CD4-positive, alpha-beta T cell (primary cell): ENCODE results near the gene GABRP. TPM values are rescaled to one million over a fixed set of nuclear protein-coding genes. Genes with fewer than 3 reads are reported as not detected.

Source experiments
- ATAC-seq: fragments of 200-7000 bp; cut with Tn5 transposase; one replicate; pipeline ENCODE4 v1.10.0; 2022; ENCODE audit warnings: mild to moderate bottlenecking; ENCODE audit not compliant: poor library complexity
- CTCF ChIA-PET: fragments of 350-600 bp; sonication (Branson Sonifier 250); formaldehyde crosslinking; loops from one replicate; lab custom pipeline; 2021; ENCODE audit warnings: antibody characterized with exemption, inconsistent platforms; lab: Charles Lee
- POLR2A ChIA-PET: fragments of 350-600 bp; sonication (Branson Sonifier 250); formaldehyde crosslinking; loops from one replicate; lab custom pipeline; 2021; ENCODE audit warnings: antibody characterized with exemption, inconsistent platforms; lab: Charles Lee
- DNase-seq, 14 experiments: peaks; one replicate each; pipeline ENCODE4 v3.0.0-alpha.2; 2013 to 2020; ENCODE audit warnings: mixed read lengths in 2 of 14
- H3K27ac ChIP-seq, 2 donors: one replicate each; pipeline versions ENCODE4 v1.5.1 to v1.7.0; 2013; ENCODE audit warnings: low read length in 2 of 2, low read depth in 1 of 2, mild to moderate bottlenecking in 1 of 2
- H3K27me3 ChIP-seq, 2 experiments: 1 replicate in 1 of 2; 2 replicates in 1 of 2; pipeline versions ENCODE4 v1.6.1 to v1.7.0; 2013; ENCODE audit warnings: low read length in 2 of 2, control low read depth in 1 of 2, mild to moderate bottlenecking in 1 of 2, moderate library complexity in 1 of 2; ENCODE audit not compliant: insufficient read depth in 2 of 2, control insufficient read depth in 1 of 2
- H3K36me3 ChIP-seq: one replicate; pipeline ENCODE4 v1.6.1; 2013; ENCODE audit warnings: low read length, control low read depth; ENCODE audit not compliant: insufficient read depth
- H3K4me1 ChIP-seq: one replicate; pipeline ENCODE4 v1.6.1; 2013; ENCODE audit warnings: low read length, control low read depth; ENCODE audit not compliant: insufficient read depth
- H3K4me3 ChIP-seq: one replicate; pipeline ENCODE4 v1.5.1; 2013; ENCODE audit warnings: mild to moderate bottlenecking, low read length, moderate library complexity
- H3K9me3 ChIP-seq, 2 experiments: 1 replicate in 1 of 2; 2 replicates in 1 of 2; pipeline versions ENCODE4 v1.6.1 to v1.7.0; 2013; ENCODE audit warnings: low read length in 2 of 2, mild to moderate bottlenecking in 2 of 2, control low read depth in 1 of 2, moderate library complexity in 1 of 2; ENCODE audit not compliant: control insufficient read depth in 1 of 2, insufficient read depth in 1 of 2
- H3K27ac Mint-ChIP-seq: one replicate; pipeline ENCODE4 v1.8.0; 2020; ENCODE audit warnings: mixed read lengths
- H3K27me3 Mint-ChIP-seq: one replicate; pipeline ENCODE4 v1.8.0; 2021; ENCODE audit warnings: mixed read lengths
- H3K36me3 Mint-ChIP-seq: one replicate; pipeline ENCODE4 v1.8.0; 2021; ENCODE audit warnings: low read depth, mixed read lengths
- H3K4me1 Mint-ChIP-seq: one replicate; pipeline ENCODE4 v1.8.0; 2021; ENCODE audit warnings: low read depth, mixed read lengths
- H3K4me3 Mint-ChIP-seq: one replicate; pipeline ENCODE4 v1.8.0; 2020; ENCODE audit warnings: mild to moderate bottlenecking, mixed read lengths
- H3K9me3 Mint-ChIP-seq: one replicate; pipeline ENCODE4 v1.8.0; 2020; ENCODE audit warnings: mixed read lengths
- CTCF ChIP-seq: fragments of 200-600 bp; IDR thresholded peaks from one replicate; pipeline ENCODE4 v1.8.0; 2022; ENCODE audit warnings: antibody characterized with exemption, mild to moderate bottlenecking
- intact Hi-C, 2 experiments: fragments of 100-400 bp; cut with DNase I in 1 of 2; cut with micrococcal nuclease in 1 of 2; formaldehyde crosslinking; loops; one replicate each; pipeline versions ENCODE4 v1.15.1 to v1.9.0; 2023 to 2025; cut with DNase I, micrococcal nuclease
- total RNA-seq, 174 experiments: library from RNA in 2 of 174; stranded (reverse) in 2 of 174; gene quantifications; one replicate each; pipeline ENCODE4 v1.2.3 and lab custom pipeline; 2021 to 2026

GABRP gene
- total RNA-seq, 2 experiments from 2014 or later, result not detected

GRCh38 chr5:170750791-170751190 is 32.7 kb upstream of the GABRP start:
- no peaks in the 10 kb centered on the region for H3K36me3 ChIP-seq
- no peaks in the 10 kb centered on the region for H3K9me3 Mint-ChIP-seq
- H3K4me1 Mint-ChIP-seq, result no peaks in the 10 kb centered on the region
- no peaks in the 10 kb centered on the region for H3K4me1 ChIP-seq
- peaks cover 4 to 5% of the 10 kb centered on the region in 2 experiments for H3K27me3 ChIP-seq
- peaks cover 0 to 4% of the 10 kb centered on the region in 2 experiments for H3K9me3 ChIP-seq
- CTCF ChIA-PET, result no interaction called here
- no peak for ATAC-seq
- peaks cover 60% of the 10 kb centered on the region for H3K27me3 Mint-ChIP-seq
- H3K27ac ChIP-seq, result no peak overlapping the region
- no peak for TF ChIP-seq CTCF
- DNase-seq, result no peak
- no peak overlapping the region for H3K27ac Mint-ChIP-seq
- intact Hi-C loops, result no loop called here
- no peak overlapping the region for H3K4me3 Mint-ChIP-seq
- POLR2A ChIA-PET, result no interaction called here
- H3K36me3 Mint-ChIP-seq, result no peaks in the 10 kb centered on the region
- H3K4me3 ChIP-seq, result no peak overlapping the region

GRCh38 chr5:170751631-170752030 is 31.9 kb upstream of the GABRP start:
- Histone ChIP-seq H3K27ac (no peak overlapping the region), H3K27me3 (peaks cover under 1 to 2% of the 10 kb centered on the region in 2 experiments), H3K36me3 (no peaks in the 10 kb centered on the region), H3K9me3 (peaks cover 0 to 4% of the 10 kb centered on the region in 2 experiments), H3K4me1 (no peaks in the 10 kb centered on the region), H3K4me3 (no peak overlapping the region)
- no peaks in the 10 kb centered on the region for H3K9me3 Mint-ChIP-seq
- intact Hi-C loops, result no loop called here
- POLR2A ChIA-PET, result no interaction called here
- no peaks in the 10 kb centered on the region for H3K36me3 Mint-ChIP-seq
- CTCF ChIA-PET, result no interaction called here
- DNase-seq, result no peak
- no peak overlapping the region for H3K27ac Mint-ChIP-seq
- no peak for ATAC-seq
- no peak for TF ChIP-seq CTCF
- H3K4me3 Mint-ChIP-seq, result no peak overlapping the region
- peaks cover 52% of the 10 kb centered on the region for H3K27me3 Mint-ChIP-seq
- H3K4me1 Mint-ChIP-seq, result no peaks in the 10 kb centered on the region

- Mint-ChIP-seq H3K4me1 (no peaks in the 10 kb centered on the region), H3K27ac (no peak overlapping the region), H3K9me3 (no peaks in the 10 kb centered on the region), H3K27me3 (peaks cover 43% of the 10 kb centered on the region), H3K36me3 (no peaks in the 10 kb centered on the region), H3K4me3 (no peak overlapping the region)
- no peak overlapping the region for H3K27ac ChIP-seq
- no peak for DNase-seq
- ChIA-PET POLR2A (no interaction called here), CTCF (no interaction called here)
- no peak overlapping the region for H3K4me3 ChIP-seq
- no peak for ATAC-seq
- peaks cover 0 to 2% of the 10 kb centered on the region in 2 experiments for H3K27me3 ChIP-seq
- no peak for TF ChIP-seq CTCF
- intact Hi-C loops, result no loop called here
- peaks cover 0 to 4% of the 10 kb centered on the region in 2 experiments for H3K9me3 ChIP-seq
- H3K36me3 ChIP-seq, result no peaks in the 10 kb centered on the region
- H3K4me1 ChIP-seq, result no peaks in the 10 kb centered on the region
Measured at GRCh38 chr5:170752257-170753215, 31.0 kb upstream of the GABRP start.
